ENCODE measurements around the gene FBXO17. TPM values are rescaled to one million over a fixed set of nuclear protein-coding genes. Genes with fewer than 3 reads are reported as not detected.
"Not testable (repeated sequence)": the region's sequence is repeated elsewhere in the genome, so short reads cannot be mapped to it uniquely, and the experiment has no call there.

The FBXO17 gene
- total RNA-seq, 1 experiment from 2014 or later, result 5.3 TPM

GRCh38 chr19:38970664-38971532 is 4.6 kb downstream of the FBXO17 start:
- Histone ChIP-seq H3K4me1 (no peaks in the 10 kb centered on the region), H3K9me3 (replicated peaks) (no peaks in the 10 kb centered on the region), H3K27me3 (no peaks in the 10 kb centered on the region), H3K4me3 (no peak overlapping the region), H3K27ac (no peak overlapping the region), H3K36me3 (no peaks in the 10 kb centered on the region)
- no peak for DNase-seq

- H3K27ac ChIP-seq; H3K4me3 ChIP-seq; H3K27me3 ChIP-seq; H3K36me3 ChIP-seq; H3K9me3 ChIP-seq (replicated peaks); H3K4me1 ChIP-seq; DNase-seq: not testable (repeated sequence)
Measured at GRCh38 chr19:38966149-38966548, 9.4 kb downstream of the FBXO17 start.

DNA sequence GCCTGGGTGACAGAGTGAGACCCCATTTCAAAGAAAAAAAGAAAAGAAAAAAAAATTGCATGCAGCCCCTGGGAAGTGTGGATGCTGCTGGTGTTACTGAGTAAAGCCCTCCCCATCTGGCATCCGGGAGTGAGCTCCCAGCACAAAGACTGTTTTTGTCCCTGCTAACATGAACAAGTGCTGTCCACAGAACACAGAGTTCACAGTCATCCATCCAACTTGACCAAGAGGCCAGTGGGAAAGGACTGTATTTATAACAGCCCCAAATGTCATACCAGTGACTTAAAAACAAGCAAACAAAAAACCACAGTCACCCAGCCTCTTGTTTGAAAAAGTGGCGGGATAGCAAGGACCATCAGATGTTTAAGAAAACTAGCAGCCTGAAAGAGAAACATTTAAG is 10.8 kb downstream of the FBXO17 start:
- H3K9me3 ChIP-seq (replicated peaks), result no peaks in the 10 kb centered on the region
- no peak for DNase-seq
- H3K4me3 ChIP-seq, result no peak overlapping the region
- no peaks in the 10 kb centered on the region for H3K36me3 ChIP-seq
- no peaks in the 10 kb centered on the region for H3K4me1 ChIP-seq
- H3K27ac ChIP-seq, result no peak overlapping the region
- no peaks in the 10 kb centered on the region for H3K27me3 ChIP-seq

- Histone ChIP-seq H3K36me3 (no peaks in the 10 kb centered on the region), H3K27ac (no peak overlapping the region), H3K27me3 (no peaks in the 10 kb centered on the region), H3K9me3 (replicated peaks) (no peaks in the 10 kb centered on the region), H3K4me3 (no peak overlapping the region), H3K4me1 (no peaks in the 10 kb centered on the region)
- DNase-seq, result no peak
Measured at GRCh38 chr19:38959618-38960017, 15.9 kb downstream of the FBXO17 start.

- Histone ChIP-seq H3K27me3 (no peaks in the 10 kb centered on the region), H3K4me1 (no peaks in the 10 kb centered on the region), H3K27ac (no peak overlapping the region), H3K36me3 (no peaks in the 10 kb centered on the region), H3K4me3 (no peak overlapping the region), H3K9me3 (replicated peaks) (no peaks in the 10 kb centered on the region)
- no peak for DNase-seq
Measured at GRCh38 chr19:38958301-38958700, 17.2 kb downstream of the FBXO17 start.

GRCh38 chr19:38956264-38956663 is 19.3 kb downstream of the FBXO17 start:
- H3K4me1 ChIP-seq, result no peaks in the 10 kb centered on the region
- no peaks in the 10 kb centered on the region for H3K36me3 ChIP-seq
- H3K4me3 ChIP-seq, result no peak overlapping the region
- no peak overlapping the region for H3K27ac ChIP-seq
- no peaks in the 10 kb centered on the region for H3K27me3 ChIP-seq
- DNase-seq, result no peak
- no peaks in the 10 kb centered on the region for H3K9me3 ChIP-seq (replicated peaks)

- H3K27me3 ChIP-seq, result no peaks in the 10 kb centered on the region
- H3K36me3 ChIP-seq, result no peaks in the 10 kb centered on the region
- DNase-seq, result no peak
- no peak overlapping the region for H3K4me3 ChIP-seq
- no peaks in the 10 kb centered on the region for H3K9me3 ChIP-seq (replicated peaks)
- no peak overlapping the region for H3K27ac ChIP-seq
- no peaks in the 10 kb centered on the region for H3K4me1 ChIP-seq
Measured at GRCh38 chr19:38953677-38954076, 21.9 kb downstream of the FBXO17 start.

DNA sequence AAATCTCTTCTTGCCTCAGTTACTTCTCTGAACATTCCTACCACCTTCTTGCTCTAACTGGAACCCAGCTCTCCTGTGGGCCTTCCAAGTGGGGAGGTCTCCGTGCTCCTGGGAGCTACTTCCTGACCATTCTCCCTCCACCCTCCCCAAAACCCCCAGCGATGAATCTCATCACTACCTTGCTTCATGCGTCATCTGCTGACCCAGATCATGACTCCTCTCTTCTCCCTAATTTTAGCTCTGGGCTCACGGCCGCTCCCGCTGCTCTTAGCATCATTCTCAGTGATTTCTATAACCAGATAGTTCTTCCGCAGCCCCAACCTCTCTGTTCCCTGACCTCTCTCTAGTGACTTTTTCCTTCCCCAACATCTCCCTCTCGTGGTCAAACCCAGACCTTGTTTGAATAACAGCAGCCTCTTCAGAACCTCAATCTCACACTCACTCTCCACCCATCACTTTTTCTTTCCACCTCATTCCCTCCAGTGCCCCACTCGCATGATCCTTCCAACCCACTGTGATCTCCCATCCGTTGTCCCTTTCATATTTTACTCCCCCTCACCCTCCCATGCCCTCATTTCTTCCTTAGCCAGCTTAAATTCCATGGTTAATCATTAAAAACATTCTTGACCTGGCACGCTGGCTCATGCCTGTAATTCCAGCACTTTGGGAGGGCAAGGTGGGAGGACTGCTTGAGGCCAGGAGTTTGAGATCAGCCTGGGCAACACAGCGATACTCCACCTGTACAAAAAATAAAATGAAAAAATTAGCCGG is 23.0 kb downstream of the FBXO17 start:
- Histone ChIP-seq H3K9me3 (replicated peaks) (no peaks in the 10 kb centered on the region), H3K4me1 (no peaks in the 10 kb centered on the region), H3K27ac (no peak overlapping the region), H3K4me3 (no peak overlapping the region), H3K36me3 (no peaks in the 10 kb centered on the region), H3K27me3 (no peaks in the 10 kb centered on the region)
- DNase-seq, result peak; percentile 69 to 87

- H3K4me3 ChIP-seq, result no peak overlapping the region
- H3K4me1 ChIP-seq, result no peaks in the 10 kb centered on the region
- no peak overlapping the region for H3K27ac ChIP-seq
Measured at GRCh38 chr19:38951187-38951586, 24.4 kb downstream of the FBXO17 start.

GRCh38 chr19:38949580-38950367 is 25.8 kb downstream of the FBXO17 start:
- no peak for DNase-seq
- Histone ChIP-seq H3K4me3 (no peak overlapping the region), H3K4me1 (no peaks in the 10 kb centered on the region), H3K27me3 (no peaks in the 10 kb centered on the region), H3K9me3 (replicated peaks) (no peaks in the 10 kb centered on the region), H3K36me3 (no peaks in the 10 kb centered on the region), H3K27ac (no peak overlapping the region)

More at GRCh38 chr19:38951187-38951586, 24.4 kb downstream of the FBXO17 start:
- Histone ChIP-seq H3K9me3 (replicated peaks) (no peaks in the 10 kb centered on the region), H3K36me3 (no peaks in the 10 kb centered on the region), H3K27me3 (no peaks in the 10 kb centered on the region)
- DNase-seq, result no peak

DNA sequence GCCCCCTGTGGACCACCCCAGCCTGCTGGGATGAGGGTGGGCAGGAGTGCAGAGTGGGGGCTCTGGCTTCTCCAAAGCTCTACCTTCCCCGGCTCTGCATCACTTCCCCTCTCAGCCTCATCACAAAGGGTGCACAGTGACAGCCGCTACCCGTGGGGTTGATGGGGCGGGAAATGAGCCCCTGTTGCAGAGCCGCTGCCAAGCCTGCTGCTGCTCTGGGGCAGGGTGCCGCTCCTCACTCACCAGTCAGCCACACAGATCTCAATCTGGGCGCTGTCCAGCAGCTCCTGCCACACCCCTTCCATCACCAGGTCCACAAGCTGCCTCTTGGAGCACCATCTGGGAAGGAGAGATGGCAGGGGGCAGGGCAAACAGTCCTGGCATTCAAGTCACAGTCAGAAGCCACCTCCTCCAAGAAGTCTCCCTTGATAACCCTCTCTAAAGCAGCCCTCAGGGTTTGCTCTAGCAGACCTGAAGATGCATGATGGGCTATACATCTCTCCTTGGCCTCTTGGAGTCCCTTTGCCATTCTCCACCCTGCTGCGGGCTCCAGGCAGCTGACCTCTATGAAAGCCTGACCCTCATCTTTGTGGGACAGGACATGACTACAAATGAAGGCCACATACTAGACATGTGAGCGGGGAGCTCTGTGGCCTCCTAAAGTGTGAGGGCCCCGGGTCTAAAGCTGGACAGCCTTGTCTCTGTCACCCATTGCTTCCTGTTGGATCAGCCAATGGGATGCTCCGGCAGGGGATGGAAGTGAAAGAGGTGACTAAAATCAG is 29.1 kb downstream of the FBXO17 start:
- no peak overlapping the region for H3K27ac ChIP-seq
- H3K4me3 ChIP-seq, result no peak overlapping the region
- no peaks in the 10 kb centered on the region for H3K9me3 ChIP-seq (replicated peaks)
- no peaks in the 10 kb centered on the region for H3K27me3 ChIP-seq
- H3K4me1 ChIP-seq, result no peaks in the 10 kb centered on the region
- H3K36me3 ChIP-seq, result no peaks in the 10 kb centered on the region
- DNase-seq, result no peak

DNA sequence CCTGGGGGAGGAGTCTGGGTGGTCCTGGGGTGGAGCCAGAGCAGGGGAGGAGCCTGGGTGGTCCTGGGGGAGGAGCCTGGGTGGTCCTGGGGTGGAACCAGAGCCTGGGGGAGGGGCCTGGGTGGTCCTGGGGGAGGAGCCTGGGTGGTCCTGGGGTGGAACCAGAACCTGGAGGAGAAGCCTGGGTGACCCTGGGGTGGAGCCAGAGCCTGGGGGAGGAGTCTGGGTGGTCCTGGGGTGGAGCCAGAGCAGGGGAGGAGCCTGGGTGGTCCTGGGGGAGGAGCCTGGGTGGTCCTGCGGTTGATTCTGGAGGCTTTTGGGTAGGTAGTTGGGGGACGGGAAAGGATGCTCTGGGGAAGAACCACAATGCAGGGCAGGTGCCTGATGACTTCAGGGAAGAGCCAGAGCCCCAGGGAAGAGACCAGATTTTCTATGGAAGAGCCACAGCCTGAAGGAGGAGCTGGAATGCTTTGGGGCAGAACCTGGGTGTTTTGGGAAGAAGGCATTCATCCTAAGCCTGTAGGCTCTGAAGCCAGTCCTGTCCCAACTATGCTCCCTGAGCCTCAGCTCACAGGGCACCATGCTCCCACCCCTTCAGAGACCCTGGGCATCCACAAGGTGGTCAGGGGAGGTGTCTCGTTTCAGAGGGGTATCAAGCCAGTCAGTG is 29.8 kb downstream of the FBXO17 start:
- H3K9me3 ChIP-seq (replicated peaks), result no peaks in the 10 kb centered on the region
- H3K36me3 ChIP-seq, result no peaks in the 10 kb centered on the region
- H3K4me3 ChIP-seq, result no peak overlapping the region
- no peaks in the 10 kb centered on the region for H3K27me3 ChIP-seq
- H3K4me1 ChIP-seq, result no peaks in the 10 kb centered on the region
- no peak for DNase-seq
- no peak overlapping the region for H3K27ac ChIP-seq

DNA sequence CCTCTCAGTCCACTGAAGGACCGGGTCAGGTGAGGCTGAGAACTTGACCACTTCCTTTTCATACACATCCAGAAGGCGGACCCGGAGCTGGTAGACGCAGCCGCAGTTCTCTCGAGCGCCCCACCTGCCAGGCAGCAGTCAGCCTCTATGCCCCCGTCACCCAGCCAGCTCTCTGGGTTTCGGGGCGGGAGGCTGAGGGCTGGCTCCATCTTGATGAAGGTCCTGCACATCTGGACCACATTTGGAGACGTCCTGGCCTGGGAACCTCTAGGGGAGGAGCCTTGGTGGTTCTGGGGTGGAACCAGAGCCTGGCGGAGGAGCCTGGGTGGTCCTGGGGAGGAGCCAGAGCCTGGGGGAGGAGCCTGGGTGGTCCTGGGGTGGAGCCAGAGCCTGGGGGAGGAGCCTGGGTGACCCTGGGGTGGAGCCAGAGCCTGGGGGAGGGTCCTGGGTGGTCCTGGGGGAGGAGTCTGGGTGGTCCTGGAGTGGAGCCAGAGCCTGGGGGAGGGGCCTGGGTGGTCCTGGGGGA is 30.5 kb downstream of the FBXO17 start:
- Histone ChIP-seq H3K4me1 (no peaks in the 10 kb centered on the region), H3K27ac (no peak overlapping the region), H3K9me3 (replicated peaks) (no peaks in the 10 kb centered on the region), H3K27me3 (no peaks in the 10 kb centered on the region), H3K36me3 (no peaks in the 10 kb centered on the region), H3K4me3 (no peak overlapping the region)
- no peak for DNase-seq

Data from SJCRH30 (cell line).